ENCODE results near the gene FAM32A.

DNA sequence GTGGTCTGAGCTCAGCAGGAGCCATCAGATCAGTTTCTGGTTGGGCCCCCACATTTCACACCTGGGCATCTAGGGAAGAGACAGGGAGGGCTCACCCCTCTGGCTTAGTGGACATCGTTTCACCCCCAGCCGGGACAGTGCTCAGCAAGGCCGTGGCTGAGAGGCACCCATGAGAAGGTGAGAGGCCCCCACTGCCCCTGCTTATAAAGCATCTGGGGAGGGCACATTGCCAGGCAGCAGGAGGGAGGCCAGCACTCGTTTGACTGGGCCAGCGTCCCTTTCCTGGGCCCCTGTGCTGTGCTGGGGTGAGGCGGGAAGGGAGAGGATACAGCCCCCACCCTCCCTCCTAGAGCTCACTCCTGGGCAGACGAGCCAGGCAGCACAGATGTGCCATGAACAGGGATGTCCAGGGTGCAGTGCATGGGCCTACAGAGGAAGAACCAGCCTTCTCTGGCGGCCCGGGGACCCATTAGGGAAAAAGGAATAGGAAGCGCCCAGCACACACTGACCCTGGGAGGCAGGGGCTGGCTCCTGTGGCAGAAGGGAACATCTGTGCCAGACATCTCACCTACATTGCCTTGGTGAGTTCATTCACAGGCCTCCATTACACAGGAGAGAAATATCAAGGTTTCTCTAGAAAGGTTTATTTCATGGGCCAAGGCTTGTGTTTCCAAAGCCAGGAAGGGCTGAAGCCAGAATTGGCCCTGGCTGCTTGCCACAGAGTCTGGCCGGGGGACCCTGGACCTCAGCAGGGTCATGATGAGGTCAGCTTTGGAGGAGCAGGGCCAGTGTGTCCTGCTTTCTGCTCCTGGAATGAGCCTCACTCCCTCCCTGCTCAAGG lies 20.2 kb downstream of the FAM32A start:
- TF ChIP-seq, protein P1, sequence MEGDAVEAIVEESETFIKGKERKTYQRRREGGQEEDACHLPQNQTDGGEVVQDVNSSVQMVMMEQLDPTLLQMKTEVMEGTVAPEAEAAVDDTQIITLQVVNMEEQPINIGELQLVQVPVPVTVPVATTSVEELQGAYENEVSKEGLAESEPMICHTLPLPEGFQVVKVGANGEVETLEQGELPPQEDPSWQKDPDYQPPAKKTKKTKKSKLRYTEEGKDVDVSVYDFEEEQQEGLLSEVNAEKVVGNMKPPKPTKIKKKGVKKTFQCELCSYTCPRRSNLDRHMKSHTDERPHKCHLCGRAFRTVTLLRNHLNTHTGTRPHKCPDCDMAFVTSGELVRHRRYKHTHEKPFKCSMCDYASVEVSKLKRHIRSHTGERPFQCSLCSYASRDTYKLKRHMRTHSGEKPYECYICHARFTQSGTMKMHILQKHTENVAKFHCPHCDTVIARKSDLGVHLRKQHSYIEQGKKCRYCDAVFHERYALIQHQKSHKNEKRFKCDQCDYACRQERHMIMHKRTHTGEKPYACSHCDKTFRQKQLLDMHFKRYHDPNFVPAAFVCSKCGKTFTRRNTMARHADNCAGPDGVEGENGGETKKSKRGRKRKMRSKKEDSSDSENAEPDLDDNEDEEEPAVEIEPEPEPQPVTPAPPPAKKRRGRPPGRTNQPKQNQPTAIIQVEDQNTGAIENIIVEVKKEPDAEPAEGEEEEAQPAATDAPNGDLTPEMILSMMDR (conservative IDR thresholded peaks at IDR 0.05; ENCODE audit: low read length), result no peak
- no peak for TF ChIP-seq EZH2phosphoT487 (IDR thresholded peaks at IDR 0.05; ENCODE audit: borderline replicate concordance)
